Stimulated activated CD4-positive, alpha-beta T cell treated with anti-CD3 and anti-CD28 coated beads, Interleukin-1b, Interleukin-23, amount 100 ng/mL, for 4 hours (primary cell): Measurements from ENCODE around the gene RAC3.

Experiments used
- DNase-seq, 2 donors: peaks; one replicate each; pipeline ENCODE4 v3.0.0-alpha.2; 2020; ENCODE audit warnings: low read depth in 2 of 2

RAC3 gene

DNA sequence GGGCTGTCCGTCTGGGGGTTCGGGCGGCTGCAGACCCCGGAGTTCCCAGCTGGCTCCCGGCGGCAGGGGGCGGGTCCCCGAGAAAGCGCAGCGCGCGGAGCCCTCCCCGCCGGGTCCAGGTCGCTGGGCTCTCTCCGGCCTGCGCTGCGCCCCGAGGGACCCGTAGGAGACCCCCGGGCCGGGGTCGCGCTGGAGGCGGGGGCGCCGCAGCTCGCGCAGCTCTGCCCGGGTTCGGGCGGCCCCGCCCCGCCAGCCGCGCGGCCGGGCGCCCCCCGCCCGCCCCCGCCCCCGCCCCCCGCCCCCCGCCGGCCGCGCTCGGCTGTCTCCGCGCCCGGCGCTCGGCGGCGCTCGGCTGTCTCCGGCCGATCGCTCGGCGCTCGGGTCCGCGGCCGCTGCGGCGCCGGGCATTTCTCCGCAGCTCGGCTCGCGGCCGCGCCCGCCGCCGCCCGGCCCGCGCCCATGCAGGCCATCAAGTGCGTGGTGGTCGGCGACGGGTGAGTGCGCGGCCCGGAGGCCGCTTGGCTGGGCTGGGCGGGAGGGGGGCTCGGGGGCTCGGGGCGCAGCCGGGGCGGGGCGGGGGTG lies at the start of gene RAC3:
Gene RAC3 (plus strand): TSS at position 376 of the 582 bp plus-strand sequence. CDS start 84 bp downstream, at position 460.
- no peak for DNase-seq

- no peak for DNase-seq
Observed at GRCh38 chr17:81983011-81983638, 48.4 kb upstream of the RAC3 start.

DNA sequence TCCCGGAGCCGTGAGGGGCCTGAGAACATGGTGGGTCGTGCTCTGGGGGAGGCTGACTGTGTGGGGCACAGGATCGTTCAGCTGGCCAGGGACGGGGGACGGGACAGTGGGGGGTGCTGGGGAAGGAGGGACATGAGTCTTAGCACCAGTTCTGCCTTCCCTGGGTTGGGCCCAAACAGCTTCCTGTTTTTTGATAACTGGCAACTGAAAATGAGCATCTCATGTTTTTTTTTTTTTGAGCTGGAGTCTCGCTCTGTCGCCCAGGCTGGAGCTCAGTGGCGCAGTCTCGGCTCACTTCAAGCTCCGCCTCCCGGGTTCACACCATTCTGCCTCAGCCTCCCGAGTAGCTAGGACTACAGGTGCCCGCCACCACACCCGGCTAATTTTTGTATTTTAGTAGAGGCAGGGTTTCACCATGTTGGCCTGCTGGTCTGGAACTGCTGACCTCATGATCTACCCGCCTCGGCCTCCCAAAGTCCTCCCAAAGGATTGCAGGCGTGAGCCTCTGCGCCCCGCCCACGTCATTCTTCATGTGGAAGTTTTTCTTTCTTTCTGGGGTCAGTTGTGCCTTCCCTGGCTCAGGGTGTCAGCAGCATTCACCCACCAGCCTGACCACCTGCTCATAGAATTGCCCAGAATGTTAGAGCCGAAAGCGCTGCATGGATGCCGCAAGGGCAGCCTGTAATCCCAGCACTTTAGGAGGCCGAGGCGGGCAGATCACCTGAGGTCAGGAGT lies 47.7 kb upstream of the RAC3 start:
- DNase-seq: no peak

- no peak for DNase-seq
Observed at GRCh38 chr17:81984773-81985410, 46.6 kb upstream of the RAC3 start.

- no peak for DNase-seq
Observed at GRCh38 chr17:81986606-81987005, 44.9 kb upstream of the RAC3 start.

DNA sequence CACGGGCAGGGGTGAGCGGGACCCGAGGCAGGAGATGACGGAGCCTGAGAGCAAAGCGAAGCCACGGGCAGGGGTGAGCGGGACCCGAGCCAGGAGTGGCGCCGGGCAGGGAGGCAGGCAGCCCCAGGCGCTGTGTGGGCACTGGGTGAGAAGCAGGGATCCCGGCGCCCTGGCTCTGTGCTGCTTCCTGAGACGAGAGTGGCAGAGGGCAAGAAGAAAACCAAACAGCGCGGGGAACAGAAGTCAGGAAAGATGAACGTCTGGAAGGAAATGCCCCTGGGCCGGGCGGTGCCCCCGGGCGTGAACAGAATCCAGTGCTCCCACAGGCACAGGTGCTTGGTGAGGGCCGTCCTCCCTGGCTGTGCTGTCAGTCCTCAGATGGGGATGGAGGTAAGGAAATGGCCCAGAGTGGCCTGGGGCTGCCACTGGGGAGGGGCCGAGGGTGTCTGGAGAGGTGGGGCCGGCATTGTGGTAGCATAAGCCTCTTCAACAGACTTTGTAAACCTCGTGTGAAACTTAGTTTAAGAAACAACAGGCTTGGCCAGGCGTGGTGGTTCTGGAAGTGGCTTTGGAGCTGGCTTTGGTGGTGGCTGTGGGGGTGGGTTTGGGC lies 44.2 kb upstream of the RAC3 start:
- no peak for DNase-seq

DNA sequence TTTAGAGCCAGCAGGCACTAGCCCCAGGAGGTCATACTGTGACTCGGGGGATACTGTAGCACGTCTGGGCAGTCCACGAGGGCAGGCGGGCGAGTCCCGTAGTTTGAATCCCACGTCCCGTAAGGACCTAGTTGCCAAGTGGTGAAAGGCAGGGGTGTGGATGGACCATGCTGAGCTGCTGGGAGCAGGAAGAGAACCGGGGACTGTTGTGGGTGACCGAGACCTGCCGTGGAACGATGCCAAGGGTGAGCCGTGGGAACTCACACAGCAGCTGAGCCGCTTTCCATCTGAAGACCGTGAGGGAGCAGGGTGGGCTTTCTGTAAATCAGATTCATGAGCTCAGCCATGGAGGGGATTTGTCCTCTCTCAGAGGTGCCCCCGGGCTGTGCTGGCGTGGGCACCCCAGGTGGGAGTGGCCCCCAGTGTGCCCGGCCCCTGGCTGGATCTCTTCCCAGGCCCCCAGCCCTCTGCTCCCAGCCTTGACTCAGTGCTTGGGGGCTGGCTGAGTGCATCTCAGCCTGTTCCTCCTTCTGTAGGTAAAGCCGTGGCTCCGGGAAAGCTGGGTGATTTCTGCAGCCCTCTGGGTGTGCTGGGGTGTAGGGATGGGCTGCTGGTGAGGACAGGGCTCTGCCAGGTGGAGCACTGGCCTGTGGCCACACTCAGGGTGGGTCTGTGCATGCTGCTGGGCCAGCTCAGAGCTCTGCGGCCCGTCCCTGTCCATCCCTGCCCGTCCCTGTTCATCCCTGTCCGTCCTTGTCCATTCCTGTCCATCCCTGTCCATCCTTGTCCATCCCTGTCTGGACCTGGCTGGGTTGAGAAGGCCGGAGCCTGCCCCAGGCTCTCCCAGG lies 40.4 kb upstream of the RAC3 start:
- DNase-seq: no peak

GRCh38 chr17:81991684-81992305 lies 39.7 kb upstream of the RAC3 start:
- DNase-seq: no peak

DNA sequence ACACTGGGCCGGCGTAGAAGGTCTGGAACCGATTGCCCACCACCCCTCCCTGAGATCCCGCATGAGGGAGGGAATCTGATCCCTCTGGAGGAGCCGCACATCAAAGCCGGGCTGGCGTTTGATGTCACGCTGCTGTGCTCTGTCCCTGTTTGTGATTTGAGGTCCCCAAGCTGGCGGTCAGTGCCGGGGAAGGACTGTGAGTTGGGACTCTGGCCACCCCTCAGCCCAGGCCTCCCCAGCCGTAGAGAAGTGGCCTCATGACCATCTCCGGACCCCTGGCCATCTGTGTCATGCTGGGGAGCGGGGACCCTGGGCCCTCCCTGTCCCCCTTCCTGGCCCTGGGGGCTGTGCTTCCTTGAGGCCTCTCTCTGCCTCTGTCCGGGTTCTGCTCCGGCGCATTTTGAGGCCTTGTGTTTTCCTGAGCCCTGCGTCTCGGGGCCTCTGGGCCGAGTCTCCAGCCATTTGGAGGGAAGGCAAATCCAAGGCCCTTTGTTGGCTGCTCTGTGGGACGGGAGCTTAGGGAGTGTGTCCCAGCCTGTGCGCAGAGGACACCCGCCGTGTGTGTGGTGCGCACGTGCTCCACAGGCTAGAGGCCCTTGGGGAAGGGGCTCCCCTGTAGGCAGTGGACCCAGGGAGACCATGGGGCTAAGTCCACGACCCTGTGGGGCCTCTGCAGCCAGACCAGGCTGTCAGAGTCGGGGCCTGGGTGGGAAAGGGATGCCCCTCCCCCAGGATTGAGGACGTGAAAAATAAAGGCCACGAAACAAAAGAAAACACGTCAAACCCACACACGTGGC lies 39.0 kb upstream of the RAC3 start:
- no peak for DNase-seq

GRCh38 chr17:81993729-81994592 lies 37.5 kb upstream of the RAC3 start:
- no peak for DNase-seq

GRCh38 chr17:81994593-81995462 lies 36.6 kb upstream of the RAC3 start:
- DNase-seq: no peak

- no peak for DNase-seq
Observed at GRCh38 chr17:81995463-81996231, 35.8 kb upstream of the RAC3 start.

DNA sequence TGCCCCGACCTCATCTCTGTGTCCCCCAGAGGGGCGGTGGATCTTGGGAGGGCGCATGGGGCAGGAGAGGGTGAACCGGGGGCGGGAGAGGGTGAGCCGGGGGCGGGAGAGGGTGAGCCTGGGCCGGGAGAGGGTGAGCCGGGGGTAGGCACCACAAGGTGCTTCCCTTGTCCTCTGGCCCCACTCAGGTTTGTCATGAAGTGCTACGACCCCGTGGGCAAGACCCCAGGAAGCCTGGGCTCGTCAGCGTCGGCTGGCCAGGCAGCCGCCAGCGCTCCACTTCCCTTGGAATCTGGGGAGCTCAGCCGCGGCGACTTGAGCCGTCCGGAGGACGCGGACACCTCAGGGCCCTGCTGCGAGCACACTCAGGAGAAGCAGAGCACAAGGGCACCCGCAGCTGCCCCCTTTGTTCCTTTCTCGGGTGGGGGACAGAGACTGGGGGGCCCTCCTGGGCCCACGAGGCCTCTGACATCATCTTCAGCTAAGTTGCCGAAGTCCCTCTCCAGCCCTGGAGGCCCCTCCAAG lies 35.2 kb upstream of the RAC3 start:
- DNase-seq: no peak

- DNase-seq: no peak
Observed at GRCh38 chr17:81996757-81997441, 34.6 kb upstream of the RAC3 start.

DNA sequence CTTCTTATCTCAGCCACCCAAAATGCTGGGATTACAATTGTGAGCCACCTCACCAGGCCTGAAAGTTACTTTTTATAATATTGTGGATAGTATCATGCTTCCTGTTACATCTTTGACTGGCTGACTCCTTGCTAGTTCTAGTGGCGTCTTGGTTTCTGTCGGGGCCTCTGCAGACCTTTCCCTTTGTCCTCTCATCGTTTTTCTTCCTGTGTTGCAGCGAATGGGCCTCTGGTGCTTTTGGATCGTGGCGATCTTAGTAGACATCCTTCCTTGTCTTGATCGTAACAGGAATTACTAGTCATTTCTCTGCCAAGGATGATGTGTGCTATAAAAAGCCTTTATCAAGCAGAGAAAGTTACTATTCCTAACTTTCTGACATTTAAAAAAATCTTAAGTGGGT lies 33.3 kb upstream of the RAC3 start:
- DNase-seq: no peak

DNA sequence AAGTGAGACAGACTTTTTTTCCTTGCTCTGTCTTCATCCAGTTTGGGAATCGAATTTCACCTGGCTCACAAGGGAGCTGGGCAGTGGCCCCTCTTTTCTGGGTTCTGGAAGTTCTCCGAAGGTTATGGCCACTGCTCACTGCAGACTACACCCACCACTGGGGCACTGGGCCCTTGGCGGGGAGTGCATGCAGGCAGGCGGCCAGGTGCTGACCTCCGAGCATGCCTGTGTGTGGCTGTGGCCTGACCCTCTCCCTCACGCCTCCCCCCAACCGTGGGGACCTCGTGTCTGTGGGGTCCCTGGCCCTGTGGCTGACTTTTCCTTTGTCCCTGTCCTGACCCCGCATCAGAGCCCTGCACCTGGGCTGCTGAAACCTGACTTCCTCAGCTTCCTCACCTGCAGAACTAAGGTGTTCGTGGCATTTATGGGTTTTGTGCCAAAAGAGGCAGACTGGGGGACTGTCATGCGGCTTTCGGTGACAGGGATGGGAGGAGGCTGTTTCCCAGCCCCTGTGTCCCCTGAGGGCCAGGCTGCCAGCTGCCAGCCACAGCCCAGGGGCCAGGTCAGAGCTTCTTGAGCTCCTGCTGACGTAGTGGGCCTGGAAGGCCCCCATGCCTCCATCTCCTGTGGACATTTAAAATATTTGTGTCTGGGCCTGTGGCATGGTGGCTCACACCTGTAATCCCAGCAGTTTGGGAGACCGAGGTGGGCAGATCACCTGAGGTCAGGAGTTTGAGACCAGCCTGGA lies 32.6 kb upstream of the RAC3 start:
- DNase-seq: no peak
